Endothelial cell of umbilical vein (primary cell): Measurements from ENCODE around the gene MATN4.

Experiments used
- CTCF ChIP-seq, 2 donors: IDR thresholded peaks; 1 replicate in 1 of 2; 2 replicates in 1 of 2; pipeline ENCODE4 v1.5.1; 2011; ENCODE audit warnings: low read length in 2 of 2, mild to moderate bottlenecking in 2 of 2, moderate library complexity in 2 of 2, control low read depth in 1 of 2, inconsistent platforms in 1 of 2, low read depth in 1 of 2; ENCODE audit not compliant: insufficient read depth in 1 of 2; ENCODE audit errors: extremely low read depth in 1 of 2
- EZH2 ChIP-seq: IDR thresholded peaks from 2 replicates; pipeline ENCODE4 v1.6.1; 2012; ENCODE audit warnings: borderline replicate concordance, low read depth, mild to moderate bottlenecking, moderate library complexity, low read length, inconsistent platforms; ENCODE audit not compliant: severe bottlenecking
- FOS ChIP-seq: IDR thresholded peaks from 2 replicates; pipeline ENCODE4 v1.6.1; 2011; ENCODE audit warnings: mild to moderate bottlenecking, low read length, moderate library complexity, borderline replicate concordance; ENCODE audit not compliant: insufficient read depth
- JUN ChIP-seq: IDR thresholded peaks from 2 replicates; pipeline ENCODE4 v1.6.1; 2011; ENCODE audit warnings: borderline replicate concordance, low read depth; ENCODE audit not compliant: insufficient read length, insufficient read depth
- MAX ChIP-seq: IDR thresholded peaks from 2 replicates; pipeline ENCODE4 v1.6.1; 2011; ENCODE audit not compliant: insufficient read depth, insufficient read length
- MYC ChIP-seq: IDR thresholded peaks from one replicate; pipeline ENCODE4 v1.6.1; 2011; ENCODE audit warnings: mild to moderate bottlenecking, low read depth, low read length
- POLR2A ChIP-seq: IDR thresholded peaks from 2 replicates; pipeline ENCODE4 v1.6.1; 2012; ENCODE audit warnings: low read depth, mild to moderate bottlenecking, control low read depth, low read length
- POLR2AphosphoS5 ChIP-seq: IDR thresholded peaks from 2 replicates; pipeline ENCODE4 v1.6.1; 2012; ENCODE audit warnings: low read depth, mild to moderate bottlenecking, control low read depth, low read length, moderate library complexity; ENCODE audit not compliant: insufficient read depth

GRCh38 chr20:45346291-45346718, 38.2 kb upstream of the MATN4 start:
- TF ChIP-seq CTCF (IDR thresholded peaks at IDR 0.05; ENCODE audit: extremely low read depth in 1 of 2, insufficient read depth in 1 of 2, low read depth in 1 of 2, low read length in 2 of 2) (no peak), POLR2A (no peak), MAX (no peak), POLR2AphosphoS5 (no peak), JUN (no peak), EZH2 (no peak), MYC (no peak), FOS (no peak)
